Non-pigmented ciliary epithelial cell (primary cell): ENCODE measurements around the gene TEC.

ENCODE experiments used
- DNase-seq: peaks from one replicate; pipeline ENCODE4 v3.0.0-alpha.2; 2010; ENCODE audit warnings: low read depth

Gene TEC

DNA sequence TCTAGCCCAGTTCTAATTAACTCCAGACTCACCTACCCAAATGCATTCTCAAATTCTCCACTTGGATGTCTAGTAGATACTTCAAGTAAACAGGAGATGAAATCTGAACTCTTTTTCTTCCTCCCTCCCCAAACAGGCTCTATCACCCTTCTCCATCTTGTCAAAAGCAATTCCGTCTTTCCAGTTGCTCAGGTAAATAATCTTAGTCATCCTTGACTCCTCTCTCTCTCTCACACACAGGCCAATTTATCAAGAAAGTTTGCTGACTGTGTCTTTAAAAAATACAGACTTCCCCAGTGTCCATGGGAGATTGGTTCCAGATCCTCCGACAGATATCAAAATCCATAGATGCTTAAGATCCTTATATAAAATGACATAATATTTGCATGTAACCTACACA lies 148.5 kb downstream of the TEC start:
- no peak for DNase-seq

DNA sequence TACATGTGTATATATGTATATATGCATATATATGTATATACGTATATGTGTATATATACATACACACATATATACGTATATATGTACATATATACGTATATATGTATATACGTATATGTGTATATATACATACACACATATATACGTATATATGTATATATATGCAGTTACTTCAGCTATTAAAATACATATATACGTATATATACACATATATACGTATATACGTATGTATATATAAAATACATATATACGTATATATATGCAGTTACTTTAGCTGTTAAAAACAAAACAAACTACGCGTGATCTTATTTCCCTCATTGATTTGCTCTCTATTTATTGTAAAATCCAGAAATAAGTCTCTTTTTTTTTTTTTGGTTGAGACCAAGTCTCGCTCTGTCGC lies 149.5 kb downstream of the TEC start:
- no peak for DNase-seq

DNA sequence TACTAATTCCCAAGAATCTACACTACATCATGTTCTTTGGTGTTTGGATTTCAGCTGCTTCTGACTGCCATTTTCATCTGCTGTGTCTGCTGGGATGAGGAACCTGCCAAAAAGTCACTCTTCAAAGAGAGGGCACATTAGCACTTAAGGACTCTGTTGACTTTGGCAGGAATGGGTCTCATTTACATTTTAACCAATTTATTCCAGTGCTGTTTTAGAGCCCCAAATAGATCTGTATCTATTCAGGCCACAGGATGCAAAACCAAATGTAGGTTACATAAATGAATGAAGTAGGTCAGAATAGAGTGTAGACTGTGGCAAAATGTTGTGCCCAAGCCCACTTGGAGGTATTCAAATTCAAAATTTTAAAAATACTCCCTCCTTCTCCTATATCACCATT lies 150.0 kb downstream of the TEC start:
- DNase-seq, result no peak

GRCh38 chr4:48118081-48118480 lies 151.6 kb downstream of the TEC start:
- DNase-seq, result no peak

DNA sequence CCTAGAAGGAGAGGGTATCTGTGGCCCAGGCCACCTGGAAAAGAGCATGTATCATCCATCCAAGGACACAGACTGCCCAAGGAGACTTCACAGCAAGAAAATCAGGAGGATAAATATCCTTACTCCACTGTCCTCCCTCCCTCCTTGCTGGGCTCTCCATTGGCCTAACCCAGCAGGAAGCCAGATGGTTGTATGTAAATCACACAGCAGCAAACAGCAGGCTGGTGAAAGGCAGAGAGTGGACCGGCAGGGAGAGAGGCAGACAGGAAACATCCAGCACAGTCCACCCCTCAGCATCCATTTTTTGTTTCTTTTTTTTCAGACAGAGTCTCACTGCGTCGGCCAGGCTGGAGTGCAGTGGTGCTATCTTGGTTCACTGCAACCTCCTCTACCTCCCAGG lies 153.1 kb downstream of the TEC start:
- DNase-seq, result no peak

DNA sequence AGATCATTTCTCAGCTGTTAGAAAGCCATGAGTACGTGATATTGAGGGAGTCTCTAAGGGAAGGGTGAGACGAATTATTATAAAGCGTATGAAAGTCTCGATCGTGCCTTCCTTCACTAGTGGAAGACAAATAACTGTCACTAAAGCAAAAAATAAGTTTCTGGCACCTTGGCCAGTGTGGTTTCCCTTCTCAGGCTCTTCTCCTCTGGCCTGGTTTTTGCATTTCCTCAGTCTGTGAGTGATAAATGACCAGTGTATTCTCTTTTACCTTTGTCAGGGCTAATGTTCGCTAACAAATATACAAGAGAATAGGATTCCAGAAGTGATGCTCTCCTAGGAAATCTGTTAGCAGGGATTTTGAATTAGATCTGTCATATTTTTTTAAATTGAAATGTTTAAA lies 155.2 kb downstream of the TEC start:
- no peak for DNase-seq

GRCh38 chr4:48112017-48112667 lies 157.5 kb downstream of the TEC start:
- DNase-seq, result no peak

GRCh38 chr4:48110452-48110978 lies 159.1 kb downstream of the TEC start:
- DNase-seq, result no peak

DNA sequence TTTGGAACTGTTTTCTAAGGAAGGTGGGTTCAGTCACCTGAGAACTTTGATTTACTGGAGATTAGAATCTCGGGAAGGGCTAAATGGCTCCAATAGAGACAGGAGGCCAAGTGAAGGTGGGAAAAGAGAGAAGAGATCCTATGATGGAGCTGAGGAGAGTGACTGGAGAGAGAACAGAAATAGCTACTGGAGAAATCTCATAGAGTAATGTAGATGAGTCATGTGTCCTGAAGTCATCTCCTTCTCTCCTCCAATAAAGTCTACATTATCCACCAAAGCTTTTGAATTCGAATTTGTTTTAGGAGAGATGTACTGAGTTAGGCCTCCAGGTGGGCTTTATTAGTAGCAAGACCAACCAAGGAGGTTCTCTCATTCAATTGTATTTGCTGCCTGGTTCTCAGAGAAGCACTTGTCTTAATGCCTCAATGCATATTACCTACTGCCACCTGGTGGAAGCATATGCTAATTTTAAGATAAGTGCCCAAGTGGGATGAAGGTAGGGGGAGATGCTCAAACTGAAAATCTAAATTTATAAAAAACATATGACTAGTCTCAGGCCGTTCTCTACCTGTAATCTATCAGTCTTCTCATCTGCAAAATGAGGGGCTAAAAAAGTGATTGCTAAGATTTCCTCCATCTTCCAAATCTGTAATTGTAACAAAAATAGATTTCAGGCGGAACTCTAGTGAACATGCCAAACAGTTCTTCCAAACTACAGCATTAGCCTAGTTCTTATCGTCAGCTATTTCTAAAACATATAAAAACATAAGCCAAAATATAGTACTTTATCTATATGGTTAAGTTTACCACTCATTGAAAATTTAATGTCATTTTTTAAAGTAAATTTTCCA lies 160.0 kb downstream of the TEC start:
- DNase-seq, result no peak

GRCh38 chr4:48108309-48109073 lies 161.1 kb downstream of the TEC start:
- DNase-seq, result no peak

- no peak for DNase-seq
Measured at GRCh38 chr4:48105230-48105629, 164.4 kb downstream of the TEC start.

DNA sequence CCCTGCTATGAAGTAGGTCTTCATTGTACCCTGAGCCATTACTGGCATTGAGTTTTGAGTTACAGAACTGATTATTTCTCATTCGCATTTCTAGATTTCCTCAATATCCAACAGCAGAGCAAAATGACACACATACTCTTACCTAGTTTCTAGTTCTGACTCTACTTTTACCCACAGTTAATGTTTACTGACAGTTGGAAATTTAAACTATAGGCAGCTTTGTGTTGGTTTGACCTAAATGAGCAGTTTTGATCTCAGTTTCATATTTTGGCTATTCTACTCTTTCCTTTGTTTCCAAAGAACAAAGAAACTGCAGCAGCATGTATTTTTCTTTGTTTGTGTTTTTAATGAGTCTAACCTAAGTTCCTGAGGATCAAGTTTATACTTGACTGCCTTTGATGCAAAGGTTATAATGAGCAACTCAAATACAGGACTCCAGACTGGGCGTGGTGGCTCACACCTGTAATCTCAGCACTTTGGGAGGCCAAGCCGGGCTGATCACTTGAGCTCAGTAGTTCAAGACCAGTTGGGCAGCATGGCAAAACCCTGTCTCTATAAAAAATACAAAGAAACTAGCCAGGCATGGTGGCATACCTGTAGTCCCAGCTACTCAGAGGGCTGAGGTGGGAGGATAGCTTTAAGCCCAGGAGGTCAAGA lies 166.0 kb downstream of the TEC start:
- DNase-seq, result no peak

DNA sequence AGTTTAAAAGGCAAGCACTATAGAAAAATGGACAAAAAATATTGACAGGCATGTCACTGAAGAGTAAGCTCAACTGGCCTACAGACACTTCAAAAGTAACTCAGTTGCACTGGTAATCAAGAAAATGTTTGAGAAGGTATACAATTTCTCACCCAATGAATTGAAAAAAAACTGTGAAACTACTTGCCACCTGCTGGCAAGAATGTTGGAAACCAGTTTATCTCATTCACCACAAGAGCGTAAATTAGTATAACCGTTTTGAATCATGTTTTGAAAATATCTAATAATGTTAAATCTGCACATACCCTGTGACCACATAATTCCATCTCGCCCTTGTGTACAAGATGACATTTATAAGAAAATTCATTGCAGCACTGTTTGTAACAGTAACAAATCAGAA lies 167.3 kb downstream of the TEC start:
- no peak for DNase-seq

DNA sequence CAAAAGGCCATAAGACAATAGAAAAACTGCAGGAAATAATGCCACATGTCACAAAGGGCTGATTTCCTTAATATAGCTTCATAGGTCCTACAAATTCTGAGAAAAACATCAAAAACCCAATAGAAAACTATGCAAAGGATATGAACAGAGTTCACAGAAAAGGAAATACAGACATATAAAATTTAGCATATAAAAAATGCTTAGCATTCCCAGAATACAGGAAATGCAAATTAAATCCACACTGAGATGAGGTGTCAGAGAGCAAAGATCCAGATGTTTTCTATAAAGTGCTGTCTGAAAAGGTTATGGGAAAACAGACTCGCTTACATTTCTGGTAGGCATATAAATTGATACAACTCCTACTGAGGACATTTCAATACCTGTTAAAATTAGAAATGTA lies 169.4 kb downstream of the TEC start:
- no peak for DNase-seq

DNA sequence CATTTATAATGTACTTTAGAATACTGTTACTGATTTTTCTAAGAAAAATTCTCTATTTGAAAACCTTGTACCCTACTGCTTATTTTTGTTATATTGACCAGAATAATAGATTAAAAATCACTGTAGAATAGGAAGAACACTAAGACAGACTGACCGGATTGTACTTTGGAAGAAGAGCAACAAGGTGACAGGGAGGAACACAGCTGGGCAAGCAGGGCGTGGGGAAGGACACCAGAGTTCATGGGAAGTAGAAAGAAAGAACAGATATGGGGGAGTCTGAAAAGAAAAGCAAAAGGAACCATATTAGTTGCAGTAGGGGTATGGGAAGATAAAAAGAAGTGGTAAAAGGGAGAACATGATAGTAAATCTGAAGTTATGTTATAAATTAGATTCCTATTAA lies 174.2 kb downstream of the TEC start:
- no peak for DNase-seq

GRCh38 chr4:48093991-48094416 lies 175.6 kb downstream of the TEC start:
- DNase-seq, result no peak

DNA sequence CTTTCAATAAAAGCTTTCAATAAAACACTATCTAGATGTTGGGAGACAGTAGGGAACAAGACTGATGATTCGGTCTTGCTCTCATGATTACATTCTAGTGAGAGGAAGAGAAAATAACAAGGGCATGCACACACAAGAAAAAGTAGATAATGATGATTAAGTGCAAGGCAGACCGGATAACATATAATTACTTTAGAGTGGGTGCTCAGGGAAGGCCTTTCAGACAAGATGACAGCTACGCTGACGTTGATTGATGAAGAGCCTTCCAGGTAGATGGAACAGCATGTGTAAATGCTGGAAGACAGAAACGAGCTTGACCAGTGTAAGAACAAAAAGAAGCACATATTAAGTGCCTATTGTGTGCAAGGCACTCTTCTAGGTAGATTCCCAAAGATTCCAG lies 179.0 kb downstream of the TEC start:
- no peak for DNase-seq

DNA sequence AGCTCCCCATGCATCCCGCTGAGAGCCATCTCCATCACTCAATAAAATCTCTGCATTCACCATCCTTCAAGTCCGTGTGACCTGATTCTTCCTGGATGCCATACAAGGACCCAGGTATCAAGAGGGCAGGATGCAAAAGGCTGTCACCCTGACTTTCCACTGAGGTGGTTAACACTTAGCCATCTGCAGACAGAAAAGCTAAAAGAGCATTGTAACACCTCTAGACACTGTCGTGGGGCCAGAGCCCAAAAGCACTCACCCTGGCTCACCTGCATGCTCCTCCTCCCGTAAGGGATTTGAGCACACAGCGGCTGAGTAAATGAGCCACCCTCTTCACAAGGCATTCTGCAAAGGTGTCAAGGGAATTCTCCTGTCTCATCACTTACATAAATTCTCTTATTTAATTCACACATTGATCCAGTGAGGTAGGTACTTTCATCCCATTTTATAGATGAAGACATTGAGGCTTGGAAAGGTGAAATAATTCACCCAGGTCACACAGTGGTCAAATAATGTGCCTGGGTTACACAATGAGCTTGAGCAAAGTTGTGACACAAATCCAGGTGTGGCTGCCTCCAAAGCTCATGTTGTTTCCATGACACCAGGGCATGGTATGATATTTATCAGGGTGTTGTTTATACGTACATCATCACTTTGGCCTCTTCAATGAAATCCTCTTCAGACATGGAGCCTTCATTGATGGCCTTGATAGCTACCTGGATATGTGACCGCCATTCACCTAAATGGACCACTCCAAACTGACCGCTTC lies 183.6 kb downstream of the TEC start:
- DNase-seq, result no peak
